IPS DF 4.7 (cell line): ENCODE measurements around the gene PNLIPRP1.

Experiments used
- DNase-seq: peaks from one replicate; pipeline ENCODE4 v3.0.0-alpha.2; 2013; ENCODE audit warnings: low spot score; ENCODE audit errors: extremely low read depth

Gene PNLIPRP1

GRCh38 chr10:116631871-116632295 is 41.1 kb downstream of the PNLIPRP1 start:
- no peak for DNase-seq

GRCh38 chr10:116632596-116633215 is 41.9 kb downstream of the PNLIPRP1 start:
- no peak for DNase-seq

DNA sequence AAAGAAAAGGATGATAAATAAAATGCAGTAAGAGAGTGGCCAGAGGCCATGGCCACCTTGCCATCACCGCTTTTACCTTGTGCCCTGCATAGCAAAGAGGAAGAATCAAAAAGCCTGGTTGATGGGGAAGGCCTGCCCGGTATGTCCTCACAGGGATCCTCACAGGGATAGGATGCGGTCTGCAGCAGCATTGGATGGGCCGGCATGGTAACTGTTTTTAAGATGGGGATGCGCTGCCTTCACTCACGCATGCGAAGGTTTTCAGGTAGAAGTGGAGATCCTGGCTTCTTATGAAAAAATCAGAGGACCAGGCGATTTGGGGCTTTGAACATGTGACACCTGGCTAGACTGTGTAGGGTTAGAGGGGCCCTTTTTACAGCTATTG is 42.4 kb downstream of the PNLIPRP1 start:
- DNase-seq = no peak

DNA sequence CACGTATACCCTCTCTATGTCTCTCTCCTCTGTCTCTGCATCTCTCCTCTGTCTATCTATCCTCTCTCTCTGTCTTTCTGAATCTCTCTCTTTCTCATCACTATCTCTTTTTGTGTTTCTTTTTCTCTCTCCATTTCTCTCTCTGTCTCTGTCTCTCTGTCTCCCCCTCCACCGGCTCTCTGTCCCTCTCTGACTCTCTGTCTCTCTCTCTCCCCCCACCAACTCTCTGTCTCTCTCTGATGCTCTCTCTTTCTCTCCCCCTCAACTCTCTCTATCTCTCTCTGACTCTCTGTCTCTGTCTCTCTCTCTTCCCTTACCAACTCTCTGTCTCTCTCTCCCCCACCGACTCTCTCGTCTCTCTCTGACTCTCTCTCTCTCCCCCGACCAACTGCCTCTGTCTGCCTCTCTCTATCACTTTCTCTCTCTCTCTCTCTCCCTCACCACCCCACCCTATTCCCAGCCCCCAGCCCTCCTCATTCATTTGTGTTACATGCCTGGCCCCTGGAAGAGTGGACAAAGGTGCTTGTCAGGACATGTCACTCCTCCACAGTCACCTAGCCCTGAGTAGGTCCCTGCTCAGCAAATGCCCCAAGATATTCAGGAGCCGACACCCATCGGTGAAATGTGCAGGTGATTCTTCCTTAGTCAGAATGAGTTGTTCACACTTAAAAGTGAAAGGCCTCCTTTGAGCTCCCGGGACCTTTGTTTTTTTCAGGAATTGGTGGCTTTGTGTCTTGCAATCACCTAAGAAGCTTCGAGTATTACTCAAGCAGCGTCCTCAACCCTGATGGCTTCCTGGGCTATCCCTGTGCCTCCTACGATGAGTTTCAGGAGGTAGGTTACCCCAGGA is 43.6 kb downstream of the PNLIPRP1 start:
- DNase-seq = no peak

DNA sequence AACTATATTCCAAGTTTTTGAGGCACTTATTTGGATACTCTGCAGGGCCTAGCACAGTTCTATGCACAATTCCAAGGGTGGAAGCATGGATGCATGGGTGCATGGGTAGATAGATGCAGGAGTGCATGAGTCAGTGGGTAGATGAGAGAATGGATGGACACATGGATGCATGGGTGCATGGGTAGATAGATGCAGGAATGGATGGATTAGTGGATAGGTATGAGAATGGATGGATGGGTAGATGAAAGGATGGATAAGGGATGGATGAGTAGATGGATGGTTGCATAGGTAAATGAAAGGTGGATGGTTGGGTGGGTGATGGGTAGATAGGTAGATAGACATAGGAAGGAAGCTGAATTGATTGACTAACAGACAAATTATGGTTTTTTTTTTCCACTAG is 45.6 kb downstream of the PNLIPRP1 start:
- no peak for DNase-seq

DNA sequence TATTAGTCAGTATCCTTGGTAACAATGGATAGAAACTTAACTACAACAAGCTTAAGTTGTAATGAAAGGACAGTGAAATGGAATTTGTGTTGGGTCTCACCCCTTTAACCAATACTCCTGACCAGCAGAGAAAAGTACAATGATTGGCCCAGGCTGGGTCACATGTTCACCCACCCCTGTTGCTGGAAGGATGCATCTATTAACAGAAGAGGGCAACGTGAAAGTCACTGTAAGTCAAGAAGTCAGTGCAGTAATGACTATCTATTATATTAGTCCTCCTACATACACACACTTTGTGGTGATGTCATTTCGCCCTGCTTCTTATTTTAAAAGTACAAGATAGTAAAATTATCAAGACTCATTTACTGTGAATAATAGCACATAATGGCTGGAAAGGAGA is 46.2 kb downstream of the PNLIPRP1 start:
- no peak for DNase-seq

DNA sequence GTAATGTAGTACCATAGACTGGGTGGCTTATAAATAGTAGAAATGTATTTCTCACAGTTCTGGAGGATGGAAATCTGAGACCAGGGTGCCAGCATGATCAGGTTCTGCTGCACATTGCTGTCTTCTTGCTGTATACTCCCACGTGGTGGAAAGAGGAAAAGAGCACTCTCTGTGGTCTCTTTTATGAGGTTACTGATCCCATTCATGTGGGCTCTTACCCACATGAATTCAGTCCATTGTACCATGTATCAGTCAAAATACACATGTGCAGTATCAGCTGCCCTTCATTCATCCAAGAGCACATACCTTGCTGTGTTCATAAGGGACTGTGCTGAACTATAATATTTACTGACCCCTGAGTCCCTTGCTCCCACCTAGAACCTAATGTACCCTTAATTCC is 47.1 kb downstream of the PNLIPRP1 start:
- DNase-seq = no peak

- DNase-seq = no peak
Observed at GRCh38 chr10:116646502-116646901, 55.7 kb downstream of the PNLIPRP1 start.

DNA sequence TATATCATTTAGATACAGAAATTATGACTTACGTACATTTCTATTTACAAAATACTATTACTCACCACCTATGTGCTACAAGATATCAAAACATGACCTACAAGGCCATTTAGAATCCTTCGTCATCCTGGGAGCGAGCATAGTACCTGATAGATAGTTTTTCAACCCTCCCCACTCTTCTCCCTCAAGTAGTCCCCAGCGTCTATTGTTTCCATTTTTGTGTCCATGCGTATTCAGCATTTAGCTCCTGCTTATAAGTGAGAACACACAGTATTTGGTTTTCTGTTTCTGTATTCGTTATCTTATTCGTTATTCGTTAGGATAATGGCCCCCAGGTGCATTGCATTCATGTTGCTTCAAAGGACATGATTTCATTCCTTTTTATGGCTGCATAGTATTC is 58.1 kb downstream of the PNLIPRP1 start:
- no peak for DNase-seq

- no peak for DNase-seq
Observed at GRCh38 chr10:116653885-116654284, 63.1 kb downstream of the PNLIPRP1 start.

- peak; percentile 36 for DNase-seq
Observed at GRCh38 chr10:116654816-116655215, 64.1 kb downstream of the PNLIPRP1 start.

DNA sequence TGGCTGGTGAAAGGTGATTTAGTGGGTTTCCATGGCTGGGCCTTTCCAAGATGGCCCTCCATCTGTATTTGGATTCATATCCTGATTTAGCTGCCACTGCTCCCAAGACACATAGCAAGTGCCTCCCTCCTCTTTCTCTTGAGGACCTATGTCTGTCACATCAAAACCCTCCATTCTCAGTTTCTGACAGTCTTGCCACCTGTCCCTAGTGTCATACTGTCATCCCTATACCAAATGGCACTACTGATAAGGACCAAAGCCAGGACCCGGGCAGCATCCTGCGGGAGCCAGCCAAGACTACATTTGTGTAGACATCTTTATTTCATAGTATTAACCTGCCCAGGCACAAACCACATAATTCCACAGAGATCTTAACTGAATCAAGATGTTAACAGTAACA is 64.8 kb downstream of the PNLIPRP1 start:
- no peak for DNase-seq

DNA sequence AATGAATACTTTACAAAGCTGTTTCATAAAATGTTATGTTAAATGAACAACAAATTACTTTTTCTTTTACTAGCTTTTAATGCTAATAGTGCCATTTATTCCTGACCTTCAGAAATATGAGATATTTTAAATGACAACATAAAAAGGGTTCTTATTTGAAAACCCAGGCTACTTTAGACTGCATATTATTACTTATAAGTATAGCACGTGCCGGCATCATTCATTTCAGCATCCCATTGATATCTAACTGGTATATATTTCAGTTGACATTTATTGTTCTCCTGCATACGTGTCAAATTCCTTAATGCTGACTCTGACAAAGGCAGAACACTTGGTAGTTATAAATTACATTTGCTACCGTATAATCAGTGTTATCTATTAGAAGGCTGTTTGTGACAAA is 65.3 kb downstream of the PNLIPRP1 start:
- no peak for DNase-seq

DNA sequence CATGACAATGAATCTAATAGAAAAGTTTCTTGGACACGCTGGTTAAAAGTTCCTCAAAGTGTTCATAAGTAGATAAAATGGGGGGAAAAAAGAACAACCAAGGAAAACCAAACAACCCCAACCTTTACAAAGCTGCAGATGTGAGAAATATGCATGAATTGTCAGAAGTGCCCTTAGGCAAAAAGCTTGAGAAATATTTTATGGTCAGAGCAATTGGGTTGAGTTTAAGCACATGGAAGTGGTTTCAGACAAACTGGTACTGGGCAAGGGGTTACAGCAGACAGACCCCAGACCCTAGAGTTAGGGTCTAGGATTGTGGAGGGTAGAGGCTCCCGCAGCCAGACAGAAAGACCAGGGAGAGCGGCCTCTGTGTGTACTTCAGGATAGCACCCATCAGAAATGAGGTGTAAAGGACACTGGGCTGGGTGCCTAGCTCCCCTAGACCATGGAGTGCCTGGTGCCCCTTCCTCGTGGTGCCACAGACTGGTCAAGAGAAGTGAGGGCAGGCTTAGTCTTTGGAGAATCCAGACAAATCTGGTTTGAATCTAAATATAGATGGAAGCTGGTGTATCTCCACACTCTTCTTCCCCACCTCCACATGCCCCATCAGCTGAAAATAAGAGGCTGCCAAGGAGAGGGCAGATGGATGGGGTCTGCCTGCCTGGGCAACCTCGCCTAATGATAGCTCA is 67.2 kb downstream of the PNLIPRP1 start:
- no peak for DNase-seq
